Stimulated activated CD4-positive, alpha-beta T cell treated with anti-CD3 and anti-CD28 coated beads, Interleukin-12 subunit alpha, Interleukin-12 subunit beta, amount 100 ng/mL, for 24 hours (primary cell): ENCODE results near the gene LIM2.
"Not testable (repeated sequence)": the region's sequence is repeated elsewhere in the genome, so short reads cannot be mapped to it uniquely, and the experiment has no call there.

Experiments
- DNase-seq, 2 experiments: peaks; one replicate each; pipeline ENCODE4 v3.0.0-alpha.2; 2020; ENCODE audit warnings: low read depth in 2 of 2

Gene LIM2

GRCh38 chr19:51387924-51388389 lies at the start of gene LIM2:
TSS of gene LIM2 (minus strand) at chr19:51387974. CDS start at chr19:51387443, 531 bp downstream.
- DNase-seq: no peak

- no peak for DNase-seq
These were observed 46.7 kb upstream of the LIM2 start for GRCh38 chr19:51434456-51434855.

GRCh38 chr19:51433043-51433442 lies 45.3 kb upstream of the LIM2 start:
- no peak for DNase-seq

GRCh38 chr19:51431124-51431523 lies 43.4 kb upstream of the LIM2 start:
- DNase-seq: no peak

- DNase-seq: no peak
These were observed 42.4 kb upstream of the LIM2 start for GRCh38 chr19:51430221-51430620.

- DNase-seq: no peak
These were observed 39.4 kb upstream of the LIM2 start for GRCh38 chr19:51427201-51427600.

- DNase-seq: peak; percentile 67 to 91
These were observed 34.3 kb upstream of the LIM2 start for GRCh38 chr19:51422053-51422448.

GRCh38 chr19:51421229-51422052 lies 33.7 kb upstream of the LIM2 start:
- DNase-seq: no peak

- DNase-seq: not testable (repeated sequence)
These were observed 32.7 kb upstream of the LIM2 start for GRCh38 chr19:51420511-51420910.

GRCh38 chr19:51418707-51419106 lies 30.9 kb upstream of the LIM2 start:
- no peak for DNase-seq

GRCh38 chr19:51417810-51418157 lies 30.0 kb upstream of the LIM2 start:
- DNase-seq: no peak

GRCh38 chr19:51417107-51417809 lies 29.5 kb upstream of the LIM2 start, which contains the start of gene SIGLEC10:
TSS of gene SIGLEC10 (minus strand) at chr19:51417642. CDS start at chr19:51417581, 61 bp downstream.
- peak in 1 of 2 experiments; percentile 34 for DNase-seq

- not testable (repeated sequence) for DNase-seq
These were observed 28.6 kb upstream of the LIM2 start for GRCh38 chr19:51416422-51416821.

- DNase-seq: no peak
These were observed 27.4 kb upstream of the LIM2 start for GRCh38 chr19:51415187-51415586.

GRCh38 chr19:51410950-51411748 lies 23.4 kb upstream of the LIM2 start:
- no peak for DNase-seq

- no peak for DNase-seq
These were observed 19.8 kb upstream of the LIM2 start for GRCh38 chr19:51407511-51408131.

- no peak for DNase-seq
These were observed 14.3 kb upstream of the LIM2 start for GRCh38 chr19:51402117-51402516.

GRCh38 chr19:51399936-51400335 lies 12.2 kb upstream of the LIM2 start:
- DNase-seq: not testable (repeated sequence)

GRCh38 chr19:51399231-51399630 lies 11.5 kb upstream of the LIM2 start:
- no peak for DNase-seq

GRCh38 chr19:51398096-51398704 lies 10.4 kb upstream of the LIM2 start:
- no peak for DNase-seq

- DNase-seq: not testable (repeated sequence)
These were observed 9.7 kb upstream of the LIM2 start for GRCh38 chr19:51397453-51397852.
